ENCODE data around the gene PCDHGA4. TPM values are rescaled to one million over a fixed set of nuclear protein-coding genes. Genes with fewer than 3 reads are reported as not detected.
"Not testable (repeated sequence)": the region's sequence is repeated elsewhere in the genome, so short reads cannot be mapped to it uniquely, and the experiment has no call there.

PCDHGA4 gene
- polyA plus RNA-seq, 1 experiment, result 4.0 TPM

GRCh38 chr5:141328231-141328630 lies 26.6 kb upstream of the PCDHGA4 start:
- no peak for TF ChIP-seq CTCF (IDR thresholded peaks at IDR 0.05; ENCODE audit: insufficient read depth, low read depth, low read length)
- DNase-seq (ENCODE audit: low read depth), result no peak
- no peak overlapping the region for H3K4me3 ChIP-seq (ENCODE audit: low read depth, low read length)
- H3K36me3 ChIP-seq (ENCODE audit: control insufficient read depth, insufficient read depth, low read length), result no peaks in the 10 kb centered on the region
- peaks cover 5% of the 10 kb centered on the region; the same call in 1 of the 2 replicates for H3K27me3 ChIP-seq (ENCODE audit: control insufficient read depth, insufficient read depth, low read length)
- POLR2A ChIA-PET, result interaction anchor here (1.9 kb wide), 1 partner anchor 8 kb away, joined by 4 read pairs; the partner anchor contains the start of gene TAF7
- CTCF ChIA-PET, result interaction anchor here (0.6 to 11.7 kb wide), 12 partner anchors 9 to 253 kb away, joined by 3 to 85 read pairs (median 4); partner anchors contain the start of genes PCDHB16, PCDHGA12, PCDHGA2 and PCDHGA5

- DNase-seq (ENCODE audit: low read depth), result no peak
- H3K36me3 ChIP-seq (ENCODE audit: control insufficient read depth, insufficient read depth, low read length), result no peaks in the 10 kb centered on the region
- TF ChIP-seq CTCF (IDR thresholded peaks at IDR 0.05; ENCODE audit: insufficient read depth, low read depth, low read length), result peak; percentile 75
- H3K27me3 ChIP-seq (ENCODE audit: control insufficient read depth, insufficient read depth, low read length), result peaks cover 5% of the 10 kb centered on the region; the same call in 1 of the 2 replicates
- POLR2A ChIA-PET, result interaction anchor here (0.6 to 0.7 kb wide), 2 partner anchors 10 to 227 kb away, joined by 3 to 14 read pairs; partner anchors contain the start of gene TAF7
- CTCF ChIA-PET, result interaction anchor here (0.6 to 11.7 kb wide), 18 partner anchors 8 to 236 kb away, joined by 3 to 85 read pairs (median 7); partner anchors contain the start of genes PCDHB6, PCDHGA10, PCDHGA2 and PCDHGA3
- peak within 1 kb of the TSS; percentile 44 for H3K4me3 ChIP-seq (ENCODE audit: low read depth, low read length)
These were observed 24.3 kb upstream of the PCDHGA4 start, which contains the start of gene PCDHGA1 for GRCh38 chr5:141330299-141331080. Gene PCDHGA1 (plus strand): TSS chr5:141330514.

- POLR2A ChIA-PET; H3K4me3 ChIP-seq (ENCODE audit: low read depth, low read length); H3K27me3 ChIP-seq (ENCODE audit: control insufficient read depth, insufficient read depth, low read length); H3K36me3 ChIP-seq (ENCODE audit: control insufficient read depth, insufficient read depth, low read length); DNase-seq (ENCODE audit: low read depth): not testable (repeated sequence)
- CTCF ChIA-PET, result interaction anchor here (0.6 to 2.2 kb wide), 4 partner anchors 11 to 231 kb away, joined by 3 to 12 read pairs (median 4); partner anchors contain the start of genes PCDHGA3 and PCDHGB6
These were observed 22.2 kb upstream of the PCDHGA4 start for GRCh38 chr5:141332571-141332970.

- no peak for DNase-seq (ENCODE audit: low read depth)
- Histone ChIP-seq H3K4me3 (ENCODE audit: low read depth, low read length) (peak within 1 kb of the TSS; percentile 38), H3K27me3 (ENCODE audit: control insufficient read depth, insufficient read depth, low read length) (no peaks in the 10 kb centered on the region), H3K36me3 (ENCODE audit: control insufficient read depth, insufficient read depth, low read length) (no peaks in the 10 kb centered on the region)
- POLR2A ChIA-PET, result no interaction called here
- peak; percentile 66 for TF ChIP-seq CTCF (IDR thresholded peaks at IDR 0.05; ENCODE audit: insufficient read depth, low read depth, low read length)
- CTCF ChIA-PET, result interaction anchor here (0.6 to 2.9 kb wide), 27 partner anchors 9 to 281 kb away, joined by 3 to 37 read pairs (median 4); partner anchors contain the start of genes PCDHGA1, PCDHGA10, PCDHGA4 and PCDHGA6
These were observed 16.1 kb upstream of the PCDHGA4 start, which contains the start of gene PCDHGA2 for GRCh38 chr5:141338538-141339306. Gene PCDHGA2 (plus strand): TSS chr5:141338760.

GRCh38 chr5:141340781-141341354 lies 14.0 kb upstream of the PCDHGA4 start:
- DNase-seq (ENCODE audit: low read depth); H3K27me3 ChIP-seq (ENCODE audit: control insufficient read depth, insufficient read depth, low read length); POLR2A ChIA-PET; H3K36me3 ChIP-seq (ENCODE audit: control insufficient read depth, insufficient read depth, low read length); H3K4me3 ChIP-seq (ENCODE audit: low read depth, low read length): not testable (repeated sequence)
- CTCF ChIA-PET, result interaction anchor here (1.3 to 2.1 kb wide), 2 partner anchors 10 to 21 kb away, joined by 3 to 4 read pairs; partner anchors contain the start of gene TAF7
